Frontal cortex (tissue), 4 donors: Measurements from ENCODE around the gene C6. TPM values are rescaled to one million over a fixed set of nuclear protein-coding genes. Genes with fewer than 3 reads are reported as not detected.
"Not testable (repeated sequence)": the region's sequence is repeated elsewhere in the genome, so short reads cannot be mapped to it uniquely, and the experiment has no call there.

Experiments used
- DNase-seq, 2 donors: peaks; one replicate each; pipeline ENCODE4 v3.0.0; 2012; ENCODE audit warnings: low spot score in 2 of 2
- FAIRE-seq: peaks from 2 replicates; lab custom pipeline; 2012; peaks lifted over from hg19 to GRCh38; lab: Jason Lieb, UNC
- total RNA-seq: library from RNA; depleted of rRNA; stranded (reverse); fragments of >200 nt; gene quantifications from one replicate; pipeline ENCODE4 v1.2.3, GENCODE V29; 2014
- donor health status: control.
- donor health status: control.
- donor health status: control.

The C6 gene
- 0.41 TPM for total RNA-seq

GRCh38 chr5:41213340-41213739 lies at the start of gene C6:
C6 (minus strand) TSS chr5:41213532; CDS start chr5:41203230, 10,302 bp downstream.
- no peak for FAIRE-seq
- DNase-seq, result no peak

- no peak for FAIRE-seq
- no peak for DNase-seq
These were observed 43.1 kb upstream of the C6 start for GRCh38 chr5:41256400-41256799.

GRCh38 chr5:41253109-41253508 lies 39.8 kb upstream of the C6 start:
- DNase-seq, result no peak
- FAIRE-seq, result no peak

- DNase-seq (no peak), FAIRE-seq (no peak)
These were observed 38.7 kb upstream of the C6 start for GRCh38 chr5:41252036-41252435.

GRCh38 chr5:41250351-41250987 lies 37.1 kb upstream of the C6 start:
- FAIRE-seq (no peak), DNase-seq (no peak)

GRCh38 chr5:41247135-41247534 lies 33.8 kb upstream of the C6 start:
- FAIRE-seq (no peak), DNase-seq (no peak)

- FAIRE-seq (no peak), DNase-seq (no peak)
These were observed 33.0 kb upstream of the C6 start for GRCh38 chr5:41246376-41246775.

GRCh38 chr5:41243558-41243957 lies 30.2 kb upstream of the C6 start:
- no peak for DNase-seq

GRCh38 chr5:41240985-41241384 lies 27.7 kb upstream of the C6 start:
- FAIRE-seq, result no peak
- no peak for DNase-seq

More at GRCh38 chr5:41243558-41243957, 30.2 kb upstream of the C6 start:
- no peak for FAIRE-seq

- DNase-seq (no peak), FAIRE-seq (no peak)
These were observed 27.1 kb upstream of the C6 start for GRCh38 chr5:41240390-41240789.

- no peak for FAIRE-seq
These were observed 21.1 kb upstream of the C6 start for GRCh38 chr5:41234475-41234874.

GRCh38 chr5:41232797-41233196 lies 19.5 kb upstream of the C6 start:
- DNase-seq, result no peak
- FAIRE-seq, result no peak

More at GRCh38 chr5:41234475-41234874, 21.1 kb upstream of the C6 start:
- no peak for DNase-seq

GRCh38 chr5:41230276-41230675 lies 16.9 kb upstream of the C6 start:
- DNase-seq, result not testable (repeated sequence)

GRCh38 chr5:41223962-41224361 lies 10.6 kb upstream of the C6 start:
- DNase-seq, result no peak
- no peak for FAIRE-seq

More at GRCh38 chr5:41230276-41230675, 16.9 kb upstream of the C6 start:
- not testable (repeated sequence) for FAIRE-seq

GRCh38 chr5:41219658-41220269 lies 6.4 kb upstream of the C6 start:
- FAIRE-seq, result no peak
- DNase-seq, result no peak

- no peak for FAIRE-seq
These were observed 5.8 kb upstream of the C6 start for GRCh38 chr5:41218929-41219657.

GRCh38 chr5:41214182-41214581 lies 850 bp upstream of the C6 start:
- FAIRE-seq (no peak), DNase-seq (no peak)

More at GRCh38 chr5:41218929-41219657, 5.8 kb upstream of the C6 start:
- no peak for DNase-seq

- DNase-seq (no peak), FAIRE-seq (no peak)
These were observed 397 bp downstream of the C6 start for GRCh38 chr5:41212935-41213334.

- no peak for FAIRE-seq
- DNase-seq, result no peak
These were observed 1.9 kb downstream of the C6 start for GRCh38 chr5:41211417-41211816.

- not testable (repeated sequence) for DNase-seq
These were observed 7.9 kb downstream of the C6 start for GRCh38 chr5:41205475-41205874.

GRCh38 chr5:41203033-41203432 lies 10.3 kb downstream of the C6 start:
- DNase-seq (no peak), FAIRE-seq (no peak)

More at GRCh38 chr5:41205475-41205874, 7.9 kb downstream of the C6 start:
- not testable (repeated sequence) for FAIRE-seq
